GM21619 (cell line): ENCODE data around the gene PARP14.

Experiments
- ATAC-seq: cut with Tn5 transposase; IDR thresholded peaks from one replicate; pipeline ENCODE4 v1.9.1; 2021; ENCODE audit not compliant: unreplicated experiment

Gene PARP14

GRCh38 chr3:122770521-122771202 lies 90.0 kb downstream of the PARP14 start:
- no peak for ATAC-seq

DNA sequence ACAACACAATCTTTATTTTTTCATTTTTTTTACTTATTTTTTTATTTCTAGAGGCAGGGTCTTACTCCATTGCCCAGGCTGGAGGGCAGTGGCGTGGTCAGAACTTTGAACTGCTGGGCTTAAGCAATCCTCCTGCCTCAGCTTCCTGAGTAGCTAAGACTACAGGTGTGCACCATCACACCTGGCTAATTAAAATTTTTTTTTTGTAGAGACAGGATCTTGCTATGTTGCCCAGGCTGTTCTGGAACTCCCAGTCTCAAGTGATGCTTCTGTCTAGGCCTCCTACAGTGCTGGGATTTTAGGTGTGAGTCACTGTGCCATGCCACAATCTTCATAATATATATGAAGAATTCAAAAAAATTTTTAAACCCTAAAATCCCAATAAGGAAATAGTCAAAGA lies 92.2 kb downstream of the PARP14 start:
- no peak for ATAC-seq

DNA sequence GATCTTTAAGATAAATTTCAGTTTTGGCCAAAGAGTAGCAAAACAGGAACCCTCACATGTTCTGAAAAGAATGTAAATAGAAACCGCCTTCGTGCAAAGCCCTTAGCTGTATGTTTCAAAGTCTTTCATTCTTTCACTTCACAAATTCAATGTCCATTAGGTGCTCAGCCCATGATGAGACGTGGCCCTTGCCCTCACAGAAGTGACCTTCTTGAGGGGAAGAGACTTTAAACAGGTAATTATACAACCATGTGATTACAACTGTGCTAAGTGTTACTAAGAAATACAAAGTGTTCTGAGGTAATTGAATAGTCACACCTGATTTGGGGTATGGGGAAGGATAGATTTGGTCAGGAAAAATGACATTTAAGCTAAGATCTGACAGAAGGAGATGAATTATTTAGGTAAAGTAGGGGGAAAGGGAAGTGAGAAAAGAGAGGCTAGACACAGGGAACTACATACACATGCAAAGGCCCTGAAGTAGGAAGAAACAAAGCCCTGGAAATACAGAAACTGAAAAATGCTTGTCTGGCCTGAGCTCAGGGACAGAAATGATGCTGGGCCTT lies 93.4 kb downstream of the PARP14 start:
- peak; percentile 49 for ATAC-seq

GRCh38 chr3:122774564-122774963 lies 93.9 kb downstream of the PARP14 start:
- no peak for ATAC-seq

- ATAC-seq = no peak
Observed at GRCh38 chr3:122776675-122777468, 96.2 kb downstream of the PARP14 start.

DNA sequence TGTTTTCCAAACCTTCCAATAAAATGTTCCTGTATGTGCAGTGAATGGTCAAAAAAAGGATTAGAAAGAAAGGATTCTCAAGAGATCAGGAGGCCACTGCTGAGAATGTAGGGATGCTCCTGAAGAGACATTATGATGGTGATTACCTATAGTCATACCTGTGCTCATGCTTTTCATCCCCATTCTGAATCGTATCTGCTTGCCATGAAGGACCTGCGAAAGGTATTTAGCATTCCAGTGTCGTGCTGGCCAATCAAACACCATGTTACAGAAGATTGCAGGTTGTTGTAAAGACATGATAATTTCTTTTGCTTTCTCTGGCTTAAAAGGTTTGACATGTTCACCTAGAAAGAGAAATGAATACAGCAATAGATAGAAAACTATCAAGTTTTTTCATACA lies 96.9 kb downstream of the PARP14 start:
- no peak for ATAC-seq
